WERI-Rb-1 (cell line): Measurements from ENCODE around the gene ACSL4.

Experiments used
- DNase-seq: peaks from one replicate; pipeline ENCODE4 v3.0.0-alpha.2; 2020
- H3K27ac ChIP-seq: fragments of 250-450 bp; sonication (Bioruptor Pico); 2 replicates; pipeline ENCODE4 v1.5.1; 2020; ENCODE audit warnings: mild to moderate bottlenecking, moderate library complexity
- H3K27me3 ChIP-seq: fragments of 250-450 bp; sonication (Bioruptor Pico); 2 replicates; pipeline ENCODE4 v1.5.1; 2021; ENCODE audit warnings: mild to moderate bottlenecking, low read depth, moderate library complexity; ENCODE audit not compliant: insufficient read depth, severe bottlenecking
- H3K36me3 ChIP-seq: fragments of 250-450 bp; sonication (Bioruptor Pico); 2 replicates; pipeline ENCODE4 v1.5.1; 2020; ENCODE audit warnings: mild to moderate bottlenecking, moderate library complexity
- H3K4me3 ChIP-seq: 2 replicates; pipeline ENCODE4 v1.5.1; 2011; ENCODE audit warnings: low read depth, mild to moderate bottlenecking, control low read depth, low read length
- H3K9me3 ChIP-seq: fragments of 250-450 bp; sonication (Bioruptor Pico); 2 replicates; pipeline ENCODE4 v1.5.1; 2021; ENCODE audit warnings: mild to moderate bottlenecking, moderate library complexity; ENCODE audit not compliant: severe bottlenecking
- TF ChIP-seq, protein P1 (sequence below): IDR thresholded peaks from 2 replicates; pipeline ENCODE4 v1.5.1; 2011; ENCODE audit warnings: low read depth, mild to moderate bottlenecking, control low read depth, inconsistent platforms, low read length

The ACSL4 gene

DNA sequence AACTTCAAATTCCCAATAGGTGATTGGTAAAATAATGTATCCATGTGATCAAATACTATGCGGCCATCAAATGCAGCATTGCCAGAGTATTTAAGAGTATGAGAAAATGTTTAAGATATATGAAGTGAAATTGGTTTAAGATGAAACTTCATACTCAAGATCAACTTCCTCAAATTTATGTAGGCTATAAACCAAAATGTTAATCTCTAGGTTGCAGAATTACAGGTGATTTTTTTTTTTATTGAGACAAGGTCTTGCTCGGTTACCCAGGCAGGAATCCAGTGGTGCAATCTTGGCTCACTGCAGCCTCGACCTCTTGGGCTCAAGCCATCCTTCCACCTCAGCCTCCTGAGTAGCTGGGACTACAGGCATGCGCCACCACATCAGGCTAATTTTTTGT lies 25.3 kb downstream of the ACSL4 start:
- H3K27ac ChIP-seq = no peak overlapping the region
- no peaks in the 10 kb centered on the region for H3K9me3 ChIP-seq
- H3K36me3 ChIP-seq = no peaks in the 10 kb centered on the region
- TF ChIP-seq, protein P1, sequence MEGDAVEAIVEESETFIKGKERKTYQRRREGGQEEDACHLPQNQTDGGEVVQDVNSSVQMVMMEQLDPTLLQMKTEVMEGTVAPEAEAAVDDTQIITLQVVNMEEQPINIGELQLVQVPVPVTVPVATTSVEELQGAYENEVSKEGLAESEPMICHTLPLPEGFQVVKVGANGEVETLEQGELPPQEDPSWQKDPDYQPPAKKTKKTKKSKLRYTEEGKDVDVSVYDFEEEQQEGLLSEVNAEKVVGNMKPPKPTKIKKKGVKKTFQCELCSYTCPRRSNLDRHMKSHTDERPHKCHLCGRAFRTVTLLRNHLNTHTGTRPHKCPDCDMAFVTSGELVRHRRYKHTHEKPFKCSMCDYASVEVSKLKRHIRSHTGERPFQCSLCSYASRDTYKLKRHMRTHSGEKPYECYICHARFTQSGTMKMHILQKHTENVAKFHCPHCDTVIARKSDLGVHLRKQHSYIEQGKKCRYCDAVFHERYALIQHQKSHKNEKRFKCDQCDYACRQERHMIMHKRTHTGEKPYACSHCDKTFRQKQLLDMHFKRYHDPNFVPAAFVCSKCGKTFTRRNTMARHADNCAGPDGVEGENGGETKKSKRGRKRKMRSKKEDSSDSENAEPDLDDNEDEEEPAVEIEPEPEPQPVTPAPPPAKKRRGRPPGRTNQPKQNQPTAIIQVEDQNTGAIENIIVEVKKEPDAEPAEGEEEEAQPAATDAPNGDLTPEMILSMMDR = no peak
- H3K4me3 ChIP-seq = no peak overlapping the region
- no peak for DNase-seq
- peaks cover 20% of the 10 kb centered on the region for H3K27me3 ChIP-seq

DNA sequence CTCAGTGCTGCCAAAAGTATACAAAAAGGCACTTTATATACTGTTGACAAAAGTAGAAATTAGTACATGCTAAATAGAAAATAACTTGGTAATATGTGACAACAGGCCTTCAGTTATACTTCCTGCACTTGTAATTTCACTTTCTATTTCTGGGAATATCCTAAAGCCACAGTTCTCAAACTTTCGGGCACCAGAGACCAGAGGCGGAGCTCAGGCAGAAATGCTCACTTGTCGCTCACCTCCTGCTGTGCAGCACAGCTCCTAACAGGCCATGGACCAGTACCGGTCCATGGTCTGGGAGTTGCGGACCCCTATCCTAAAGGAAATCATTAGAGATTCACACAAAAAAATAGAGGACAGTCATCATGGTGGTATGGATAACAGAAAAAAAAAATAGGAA lies 25.7 kb downstream of the ACSL4 start:
- TF ChIP-seq, protein P1 = no peak
- Histone ChIP-seq H3K9me3 (no peaks in the 10 kb centered on the region), H3K36me3 (no peaks in the 10 kb centered on the region), H3K27me3 (peaks cover 16% of the 10 kb centered on the region), H3K4me3 (no peak overlapping the region), H3K27ac (no peak overlapping the region)
- no peak for DNase-seq

DNA sequence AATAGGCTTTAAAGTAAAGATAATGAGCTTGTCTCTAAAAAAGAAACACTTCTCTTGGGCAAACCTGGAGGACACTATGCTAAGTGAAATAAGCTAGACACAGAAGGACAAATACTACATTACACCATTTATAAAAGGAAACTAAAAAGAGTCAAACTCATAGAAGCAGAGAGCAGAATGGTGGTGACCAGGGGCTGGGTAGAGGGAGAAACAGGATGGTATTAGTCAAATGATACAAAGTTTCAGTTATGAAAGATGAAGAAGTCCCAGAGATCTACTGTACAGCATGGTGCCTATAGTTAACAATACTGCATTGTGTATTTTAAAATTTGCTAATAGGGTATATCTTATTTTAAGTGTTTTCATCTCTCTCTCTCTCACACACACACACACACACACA lies 28.5 kb downstream of the ACSL4 start:
- H3K36me3 ChIP-seq = no peaks in the 10 kb centered on the region
- no peaks in the 10 kb centered on the region for H3K9me3 ChIP-seq
- TF ChIP-seq, protein P1 = no peak
- DNase-seq = no peak
- H3K27me3 ChIP-seq = peaks cover 15% of the 10 kb centered on the region
- H3K4me3 ChIP-seq = no peak overlapping the region
- no peak overlapping the region for H3K27ac ChIP-seq

DNA sequence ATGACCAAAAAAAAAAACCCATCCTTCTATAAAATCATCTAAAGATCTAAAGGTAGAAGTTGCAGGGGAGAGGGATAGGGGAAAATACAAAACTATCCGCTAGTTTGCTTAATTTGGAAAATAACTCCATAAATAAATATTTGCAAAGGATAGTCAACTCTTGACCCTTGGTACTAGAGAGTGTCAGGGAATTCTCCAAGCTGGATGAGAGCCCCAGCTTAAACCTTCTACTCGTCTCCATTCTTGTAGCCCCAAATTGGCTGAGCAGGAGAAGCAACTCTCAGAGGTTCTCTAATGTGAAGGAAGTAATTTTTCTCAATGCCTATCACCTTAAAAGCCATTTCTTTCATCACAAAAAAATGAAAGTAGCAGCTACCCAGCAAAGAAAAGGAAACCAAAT lies 35.2 kb downstream of the ACSL4 start:
- TF ChIP-seq, protein P1 = no peak
- DNase-seq = no peak
- H3K27ac ChIP-seq = no peak overlapping the region

DNA sequence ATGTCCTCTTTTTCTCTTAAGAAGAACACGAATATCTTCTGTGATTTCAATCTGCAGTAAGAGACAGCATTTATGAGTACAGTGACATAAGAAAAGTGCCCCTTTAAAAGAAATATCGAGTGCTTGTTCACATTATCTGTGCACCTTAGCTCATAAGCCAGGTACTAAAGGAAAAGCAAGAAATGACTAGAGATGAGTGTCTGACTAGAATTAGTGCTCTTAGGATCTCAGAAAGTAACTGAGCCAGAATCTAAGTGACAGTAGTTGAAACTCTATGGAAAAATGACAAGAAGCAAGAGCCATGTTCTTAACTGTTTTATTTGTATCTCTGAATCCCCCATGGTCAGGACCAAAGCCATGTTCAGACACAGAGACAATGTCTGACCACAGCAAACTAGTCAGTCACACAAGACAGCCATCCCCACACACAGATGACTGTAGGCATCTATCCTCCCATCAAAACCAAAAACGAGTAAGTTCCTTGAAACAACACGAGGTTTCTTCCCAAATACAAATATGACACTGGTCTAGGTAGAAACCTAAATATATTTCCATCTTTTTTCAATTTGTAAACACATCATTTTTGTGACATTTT lies 36.8 kb downstream of the ACSL4 start:
- Histone ChIP-seq H3K4me3 (no peak overlapping the region), H3K27me3 (peaks cover 3% of the 10 kb centered on the region), H3K27ac (no peak overlapping the region), H3K36me3 (no peaks in the 10 kb centered on the region), H3K9me3 (no peaks in the 10 kb centered on the region)
- TF ChIP-seq, protein P1 = no peak
- no peak for DNase-seq

More for the DNA sequence above, 35.2 kb downstream of the ACSL4 start:
- H3K4me3 ChIP-seq = no peak overlapping the region
- H3K36me3 ChIP-seq = no peaks in the 10 kb centered on the region
- H3K9me3 ChIP-seq = no peaks in the 10 kb centered on the region
- H3K27me3 ChIP-seq = peaks cover 4% of the 10 kb centered on the region

DNA sequence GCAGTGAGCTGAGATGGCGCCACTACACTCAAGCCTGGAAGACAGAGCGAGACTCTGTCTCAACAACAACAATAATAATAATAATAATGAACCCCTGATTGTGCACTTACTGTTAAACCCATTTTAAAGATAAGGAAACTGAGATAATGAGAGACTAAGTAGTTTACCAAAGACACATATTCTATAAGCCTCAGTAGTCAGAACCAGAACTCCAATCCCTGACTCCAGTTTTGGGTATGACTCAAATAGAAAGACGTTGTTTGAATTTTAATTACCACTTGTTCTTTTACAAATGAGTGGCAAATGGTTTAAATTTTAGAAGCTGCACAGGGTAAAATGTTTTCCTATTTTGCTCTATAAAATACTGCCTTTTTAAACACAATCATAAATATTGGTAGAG lies 37.4 kb downstream of the ACSL4 start:
- Histone ChIP-seq H3K27me3 (peaks cover under 1% of the 10 kb centered on the region), H3K36me3 (no peaks in the 10 kb centered on the region), H3K9me3 (no peaks in the 10 kb centered on the region), H3K4me3 (no peak overlapping the region), H3K27ac (no peak overlapping the region)
- TF ChIP-seq, protein P1 = no peak
- no peak for DNase-seq
